Superior temporal gyrus (tissue), 1 donor: ENCODE results near the gene RAB32.
A peak's percentile ranks its signal among the peaks of the same experiment; 100 is the strongest.
"Not testable (repeated sequence)": the region's sequence is repeated elsewhere in the genome, so short reads cannot be mapped to it uniquely, and the experiment has no call there.

Source experiments
- DNase-seq: peaks from one replicate; pipeline ENCODE4 v3.0.0-alpha.2; 2016; ENCODE audit errors: extremely low spot score

RAB32 gene

GRCh38 chr6:146543211-146543939, at the start of gene RAB32:
RAB32 (plus strand) TSS chr6:146543833; CDS start chr6:146543872, 39 bp downstream.
- peak; percentile 67 for DNase-seq

DNA sequence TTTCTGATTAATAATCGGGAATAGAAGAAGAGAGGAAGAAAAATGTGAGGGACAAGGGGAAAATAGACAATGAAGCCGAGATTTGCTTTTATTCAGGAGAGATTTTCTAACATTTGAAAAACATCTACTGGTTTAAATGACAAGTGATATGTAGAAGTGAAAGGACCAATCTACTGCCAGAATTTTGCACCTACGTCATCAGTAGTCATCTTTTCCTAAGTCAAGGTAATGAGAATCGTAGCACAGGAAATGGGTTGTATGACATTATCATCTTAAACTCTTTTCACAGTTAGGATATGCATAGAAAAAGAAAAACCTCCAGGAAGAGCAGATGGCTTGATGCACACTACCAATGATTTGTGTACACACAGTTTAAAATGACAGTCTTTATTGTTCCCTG, 45.3 kb upstream of the RAB32 start:
- DNase-seq = no peak

- DNase-seq = no peak
Measured at GRCh38 chr6:146503096-146503495, 40.5 kb upstream of the RAB32 start.

DNA sequence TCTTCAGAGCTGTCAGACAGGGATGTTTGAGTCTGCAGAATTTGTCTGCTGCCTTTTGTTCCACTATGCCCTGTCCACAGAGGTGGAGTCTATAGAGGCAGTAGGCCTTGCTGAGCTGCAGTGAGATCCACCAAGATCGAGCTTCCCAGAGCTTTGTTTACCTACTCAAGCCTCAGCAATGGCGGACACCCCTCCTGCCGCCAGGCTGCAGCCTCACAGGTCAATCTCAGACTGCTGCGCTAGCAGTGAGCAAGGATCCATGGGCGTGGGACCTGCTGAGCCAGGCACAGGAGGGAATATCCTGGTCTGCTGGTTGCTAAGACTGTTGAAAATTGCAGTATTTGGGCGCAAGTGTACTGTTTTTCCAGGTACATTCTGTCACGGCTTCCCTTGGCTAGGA, 28.4 kb upstream of the RAB32 start:
- no peak for DNase-seq

GRCh38 chr6:146526192-146526591, 17.4 kb upstream of the RAB32 start:
- DNase-seq = no peak

- DNase-seq = no peak
Measured at GRCh38 chr6:146532702-146533101, 10.9 kb upstream of the RAB32 start.

DNA sequence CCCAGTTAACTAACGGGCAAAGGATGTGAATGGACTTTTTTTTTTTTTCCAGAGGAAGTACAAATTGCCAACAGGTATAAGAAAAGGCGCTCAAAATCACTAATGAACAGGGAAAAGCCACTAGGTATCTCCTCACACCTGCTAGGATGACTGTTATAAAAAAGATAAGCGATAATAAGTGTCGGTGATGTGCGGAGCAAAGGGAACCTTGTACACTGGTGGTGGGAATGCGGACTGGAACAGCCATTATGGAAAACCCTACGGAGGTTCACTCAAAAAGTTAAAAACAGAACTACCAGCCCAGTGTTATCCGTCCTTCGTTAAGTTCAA, 787 bp upstream of the RAB32 start:
- DNase-seq = no peak

DNA sequence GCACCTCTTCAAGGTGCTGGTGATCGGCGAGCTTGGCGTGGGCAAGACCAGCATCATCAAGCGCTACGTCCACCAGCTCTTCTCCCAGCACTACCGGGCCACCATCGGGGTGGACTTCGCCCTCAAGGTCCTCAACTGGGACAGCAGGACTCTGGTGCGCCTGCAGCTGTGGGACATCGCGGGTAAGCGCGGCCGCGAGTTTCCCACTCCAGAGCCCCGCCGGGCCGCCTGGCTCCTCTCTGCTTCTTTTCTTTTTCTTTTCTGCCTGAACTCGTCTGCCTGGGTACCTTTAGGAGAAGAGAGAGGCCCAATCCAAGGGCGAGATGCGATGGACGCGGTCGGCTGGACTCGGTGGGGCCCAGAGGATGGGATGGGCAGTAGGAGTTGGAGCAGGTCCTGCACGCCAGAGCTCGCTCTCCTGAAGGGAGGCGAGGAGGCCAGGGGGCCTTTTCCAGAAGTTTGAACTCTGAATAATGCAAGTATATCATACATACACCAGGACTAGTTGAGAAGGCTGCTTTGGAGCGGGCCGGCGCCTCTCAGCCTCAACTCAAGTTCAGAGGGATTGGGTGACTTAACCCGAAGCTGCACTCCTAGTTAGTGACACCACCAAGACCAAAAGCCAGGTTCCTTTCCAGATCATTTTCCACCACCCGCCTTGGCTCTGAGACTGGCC, 445 bp downstream of the RAB32 start:
- DNase-seq = no peak

DNA sequence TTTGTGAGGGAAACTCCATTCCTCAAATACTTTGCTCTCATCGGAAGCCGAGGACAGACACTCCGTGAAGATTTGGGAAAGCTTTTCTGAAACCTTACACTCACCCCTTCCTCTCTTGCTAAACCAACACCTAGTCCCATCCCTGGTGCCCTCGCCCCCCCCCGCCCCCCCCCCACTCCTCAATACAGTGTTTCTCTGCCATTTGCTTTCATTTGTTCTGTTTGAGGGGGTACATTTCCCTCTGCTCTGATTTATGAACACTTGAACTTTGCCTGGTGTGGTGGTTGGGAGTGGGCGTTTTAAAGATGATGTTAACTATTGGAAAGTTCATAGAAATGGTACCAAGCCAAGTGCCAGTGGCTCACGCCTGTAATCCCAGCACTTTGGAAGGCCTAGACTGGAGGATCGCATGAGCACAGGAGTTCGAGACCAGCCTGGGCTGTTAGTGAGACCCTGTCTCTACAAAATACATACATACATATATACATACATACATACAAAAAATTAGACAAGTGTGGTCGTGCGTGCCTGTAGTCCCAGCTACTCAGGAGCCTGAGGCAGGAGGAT, 1.1 kb downstream of the RAB32 start:
- DNase-seq = no peak

GRCh38 chr6:146545581-146545980, 1.9 kb downstream of the RAB32 start:
- no peak for DNase-seq

GRCh38 chr6:146546443-146547043, 2.9 kb downstream of the RAB32 start:
- no peak for DNase-seq

- DNase-seq = no peak
Measured at GRCh38 chr6:146547889-146548288, 4.3 kb downstream of the RAB32 start.

- DNase-seq = no peak
Measured at GRCh38 chr6:146548898-146549374, 5.3 kb downstream of the RAB32 start.

DNA sequence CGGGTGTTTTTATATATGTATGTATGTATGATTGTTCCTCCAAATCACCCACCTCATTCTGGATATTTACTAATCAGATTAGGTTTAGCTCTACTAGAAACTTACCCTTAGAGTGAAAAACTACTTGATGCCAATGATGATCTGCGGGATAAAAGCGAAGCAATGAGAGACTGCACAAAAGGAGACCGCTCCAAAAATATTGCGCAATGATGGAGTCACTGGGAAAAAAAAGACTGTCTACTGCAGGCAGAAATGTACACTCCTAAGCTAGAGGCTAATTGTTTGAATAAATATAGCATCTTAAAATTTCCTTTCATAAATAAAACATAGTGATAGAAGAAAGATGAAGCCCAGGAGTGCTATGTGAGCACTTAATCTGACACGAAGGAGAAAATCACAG, 7.3 kb downstream of the RAB32 start:
- no peak for DNase-seq

- DNase-seq = no peak
Measured at GRCh38 chr6:146551545-146551944, 7.9 kb downstream of the RAB32 start.

- no peak for DNase-seq
Measured at GRCh38 chr6:146553377-146554135, 9.9 kb downstream of the RAB32 start.

- DNase-seq = no peak
Measured at GRCh38 chr6:146560607-146561006, 17.0 kb downstream of the RAB32 start.

GRCh38 chr6:146566661-146567060, 23.0 kb downstream of the RAB32 start:
- not testable (repeated sequence) for DNase-seq

DNA sequence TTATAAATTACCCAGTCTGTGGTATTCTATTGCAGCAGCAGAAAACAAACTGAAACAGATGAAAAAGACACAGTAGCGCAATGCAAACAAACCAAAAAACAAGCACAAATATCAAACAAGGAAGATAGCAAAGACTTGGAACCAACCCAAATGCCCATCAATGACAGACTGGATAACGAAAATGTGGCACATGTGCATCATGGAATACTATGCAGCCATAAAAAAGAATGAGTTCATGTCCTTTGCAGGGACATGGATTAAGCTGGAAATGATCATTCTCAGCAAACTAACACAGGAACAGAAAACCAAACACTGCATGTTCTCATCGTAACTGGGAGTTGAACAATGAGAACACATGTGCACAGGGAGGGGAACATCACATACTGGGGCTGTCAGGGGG, 25.0 kb downstream of the RAB32 start:
- DNase-seq = not testable (repeated sequence)

- DNase-seq = no peak
Measured at GRCh38 chr6:146574211-146574610, 30.6 kb downstream of the RAB32 start.

- DNase-seq = no peak
Measured at GRCh38 chr6:146578054-146578453, 34.4 kb downstream of the RAB32 start.

- no peak for DNase-seq
Measured at GRCh38 chr6:146581968-146582367, 38.3 kb downstream of the RAB32 start.
